Measurements from ENCODE around the gene BABAM2. TPM values are rescaled to one million over a fixed set of nuclear protein-coding genes. Genes with fewer than 3 reads are reported as not detected.

The BABAM2 gene
- total and polyA plus RNA-seq, 9 of the 15 experiments (the other 6 are each of a cell fraction or from before 2014, with no cell fraction given), result 10.9 to 37.4 (median 25.6) TPM

DNA sequence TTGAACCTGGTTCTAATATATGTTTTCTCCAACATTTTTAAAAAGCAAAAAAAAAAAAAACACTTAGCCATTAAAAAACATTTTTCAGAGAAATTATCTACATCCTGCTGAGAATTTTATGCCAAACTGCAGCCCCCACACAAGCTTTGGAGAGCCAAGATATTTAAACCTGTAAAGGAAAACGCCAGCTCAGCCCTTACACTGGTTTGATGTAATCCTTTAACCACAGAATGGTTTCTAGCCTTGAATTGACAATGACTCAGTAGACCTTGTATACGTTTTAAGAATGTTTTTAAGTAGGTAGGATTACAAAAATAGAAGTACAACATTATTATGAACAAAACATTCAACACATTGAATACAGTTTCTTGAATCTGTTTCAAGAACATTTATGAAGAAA lies 113.6 kb downstream of the BABAM2 start:
- Histone ChIP-seq H3K9ac (ENCODE audit: insufficient read depth in 1 of 2, low read depth in 2 of 2, low read length in 2 of 2) (no peak overlapping the region), H3K4me3 (no peak overlapping the region), H3K27me3 (ENCODE audit: control insufficient read depth in 2 of 2, insufficient read depth in 2 of 2, low read length in 2 of 2) (no peaks in the 10 kb centered on the region; a peak in 1 of 5 replicates), H3K9me1 (ENCODE audit: control insufficient read depth, insufficient read depth, low read length) (no peaks in the 10 kb centered on the region), H3K27ac (ENCODE audit: extremely low read depth, low read depth, low read length) (no peak overlapping the region), H2AFZ (ENCODE audit: low read depth, low read length) (no peak overlapping the region), H3K4me2 (ENCODE audit: insufficient read depth, low read length) (no peak overlapping the region), H4K20me1 (replicated peaks; ENCODE audit: control insufficient read depth, insufficient read depth, low read length) (no peaks in the 10 kb centered on the region), H3K79me2 (ENCODE audit: control insufficient read depth, insufficient read depth, low read length) (no peaks in the 10 kb centered on the region), H3K9me3 (replicated peaks; ENCODE audit: control insufficient read depth, insufficient read depth, low read depth, low read length) (no peaks in the 10 kb centered on the region), H3K4me1 (replicated peaks in 1 of 2; ENCODE audit: control insufficient read depth in 2 of 2, insufficient read depth in 2 of 2, low read length in 2 of 2) (peaks cover 0 to 12% of the 10 kb centered on the region in 2 experiments; a peak in 2 of 5 replicates), H3K36me3 (ENCODE audit: control insufficient read depth, insufficient read depth, low read length) (no peaks in the 10 kb centered on the region)
- ATAC-seq (no peak), DNase-seq (ENCODE audit: extremely low read depth in 1 of 4, low spot score in 3 of 4) (no peak), FAIRE-seq (peak; percentile 6)
- no TSS peak for BruUV-seq (replicated peaks)
- intact Hi-C loops (cut with micrococcal nuclease), result no loop called here
- in situ Hi-C loops (cut with MboI), result no loop called here
- ChIA-PET CTCF (ENCODE audit: low intra/inter-chr PET ratio) (interaction anchor here (0.6 kb wide), 2 partner anchors 8 to 184 kb away, joined by 3 to 4 read pairs; no protein-coding TSS in a partner anchor), POLR2A (interaction anchor here (0.5 to 1.1 kb wide), 3 partner anchors 10 to 685 kb away, joined by 3 to 4 read pairs (median 3); no protein-coding TSS in a partner anchor)
- TF ChIP-seq C11orf30 (IDR thresholded peaks at IDR 0.05; ENCODE audit: low read depth) (0 out of 2 replicates have a peak, but pooled peaks have one; percentile 13), ZNF316 (IDR thresholded peaks at IDR 0.05) (peak; percentile 17; the same call in 1 of the 2 replicates), SMAD3 (CRISPR knock-in tag; conservative IDR thresholded peaks at IDR 0.05) (no peak), PURB (CRISPR knock-in tag; IDR thresholded peaks at IDR 0.05; ENCODE audit: low read depth) (no peak), CBFB (CRISPR knock-in tag; IDR thresholded peaks at IDR 0.05) (no peak), RFX7 (CRISPR knock-in tag; IDR thresholded peaks at IDR 0.05) (no peak)
- TF ChIP-seq, protein P1, sequence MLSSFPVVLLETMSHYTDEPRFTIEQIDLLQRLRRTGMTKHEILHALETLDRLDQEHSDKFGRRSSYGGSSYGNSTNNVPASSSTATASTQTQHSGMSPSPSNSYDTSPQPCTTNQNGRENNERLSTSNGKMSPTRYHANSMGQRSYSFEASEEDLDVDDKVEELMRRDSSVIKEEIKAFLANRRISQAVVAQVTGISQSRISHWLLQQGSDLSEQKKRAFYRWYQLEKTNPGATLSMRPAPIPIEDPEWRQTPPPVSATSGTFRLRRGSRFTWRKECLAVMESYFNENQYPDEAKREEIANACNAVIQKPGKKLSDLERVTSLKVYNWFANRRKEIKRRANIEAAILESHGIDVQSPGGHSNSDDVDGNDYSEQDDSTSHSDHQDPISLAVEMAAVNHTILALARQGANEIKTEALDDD (IDR thresholded peaks at IDR 0.05), result peak; percentile 51; the same call in 1 of the 2 replicates
- whole genome bisulfite sequencing (ENCODE audit: insufficient coverage, low coverage, missing lambda C conversion rate), result 5% methylated on average over 2 of the region's 2 CpGs
